Measurements from ENCODE around the gene RAD18.

RAD18 gene

GRCh38 chr3:8891303-8891702 lies 72.0 kb downstream of the RAD18 start:
- no peak for DNase-seq

- no peak for DNase-seq
These were observed 74.9 kb downstream of the RAD18 start for GRCh38 chr3:8888301-8888915.

GRCh38 chr3:8887435-8888300 lies 75.6 kb downstream of the RAD18 start:
- no peak for DNase-seq

GRCh38 chr3:8886546-8886945 lies 76.7 kb downstream of the RAD18 start:
- DNase-seq, result no peak

- DNase-seq, result no peak
These were observed 77.5 kb downstream of the RAD18 start for GRCh38 chr3:8885536-8886316.

- DNase-seq, result no peak
These were observed 78.5 kb downstream of the RAD18 start for GRCh38 chr3:8884630-8885290.

GRCh38 chr3:8882642-8883041 lies 80.6 kb downstream of the RAD18 start:
- DNase-seq, result no peak

GRCh38 chr3:8882171-8882593 lies 81.1 kb downstream of the RAD18 start:
- DNase-seq, result no peak

- DNase-seq, result no peak
These were observed 83.8 kb downstream of the RAD18 start for GRCh38 chr3:8879347-8879944.

GRCh38 chr3:8875836-8876235 lies 87.4 kb downstream of the RAD18 start:
- DNase-seq, result no peak

- no peak for DNase-seq
These were observed 89.5 kb downstream of the RAD18 start for GRCh38 chr3:8873740-8874139.

GRCh38 chr3:8872261-8872660 lies 91.0 kb downstream of the RAD18 start:
- DNase-seq, result no peak

- no peak for DNase-seq
These were observed 92.0 kb downstream of the RAD18 start for GRCh38 chr3:8871306-8871705.

GRCh38 chr3:8870134-8870533 lies 93.1 kb downstream of the RAD18 start:
- no peak for DNase-seq

- no peak for DNase-seq
These were observed 93.7 kb downstream of the RAD18 start for GRCh38 chr3:8869613-8870012.

- DNase-seq, result no peak
These were observed 94.3 kb downstream of the RAD18 start for GRCh38 chr3:8868996-8869395.

GRCh38 chr3:8867646-8868045 lies 95.6 kb downstream of the RAD18 start:
- DNase-seq, result no peak

- DNase-seq, result no peak
These were observed 97.6 kb downstream of the RAD18 start for GRCh38 chr3:8865697-8866096.

GRCh38 chr3:8864402-8865350 lies 98.6 kb downstream of the RAD18 start:
- no peak for DNase-seq

- DNase-seq, result no peak
These were observed 99.4 kb downstream of the RAD18 start for GRCh38 chr3:8863891-8864290.

GRCh38 chr3:8857720-8858367 lies 105.4 kb downstream of the RAD18 start:
- DNase-seq, result no peak

Measured in activated CD8-positive, alpha-beta memory T cell treated with anti-CD3 and anti-CD28 coated beads, Interleukin-2, amount 50 U/mL, for 48 hours (primary cell).